Endodermal cell (in vitro differentiated cells): ENCODE data around the gene RORB. TPM values are rescaled to one million over a fixed set of nuclear protein-coding genes. Genes with fewer than 3 reads are reported as not detected.

ENCODE experiments used
- DNase-seq: peaks from one replicate; pipeline ENCODE4 v3.0.0-alpha.2; 2017
- H3K27ac ChIP-seq: 2 replicates; pipeline ENCODE4 v1.5.1; 2013; ENCODE audit warnings: mild to moderate bottlenecking, low read depth, low read length, moderate library complexity
- H3K27me3 ChIP-seq: 2 replicates; pipeline ENCODE4 v1.6.1; 2013; ENCODE audit warnings: mild to moderate bottlenecking, low read length, moderate library complexity; ENCODE audit not compliant: insufficient read depth, control insufficient read depth, poor library complexity, severe bottlenecking
- H3K36me3 ChIP-seq: 2 replicates; pipeline ENCODE4 v1.7.0; 2013; ENCODE audit warnings: mild to moderate bottlenecking, low read length, moderate library complexity; ENCODE audit not compliant: control insufficient read depth, insufficient read depth
- H3K4me1 ChIP-seq: one replicate; pipeline ENCODE4 v1.7.0; 2013; ENCODE audit warnings: low read length; ENCODE audit not compliant: control insufficient read depth, insufficient read depth
- H3K4me3 ChIP-seq: 2 replicates; pipeline ENCODE4 v1.5.1; 2013; ENCODE audit warnings: mild to moderate bottlenecking, low read length, moderate library complexity
- H3K9ac ChIP-seq: 2 replicates; pipeline ENCODE4 v1.6.1; 2013; ENCODE audit warnings: mild to moderate bottlenecking, low read length, moderate library complexity; ENCODE audit not compliant: poor library complexity, severe bottlenecking; ENCODE audit errors: extremely low read depth
- H3K9me3 ChIP-seq: 2 replicates; pipeline ENCODE4 v1.6.1; 2013; ENCODE audit warnings: mild to moderate bottlenecking, low read length, moderate library complexity; ENCODE audit not compliant: control insufficient read depth
- H3K27ac Mint-ChIP-seq: 2 replicates; pipeline ENCODE4 v1.8.0; 2020; ENCODE audit warnings: mixed read lengths
- H3K27me3 Mint-ChIP-seq: 2 replicates; pipeline ENCODE4 v1.8.0; 2021; ENCODE audit warnings: mild to moderate bottlenecking, mixed read lengths; ENCODE audit not compliant: insufficient read depth
- H3K36me3 Mint-ChIP-seq: 2 replicates; pipeline ENCODE4 v1.8.0; 2020; ENCODE audit warnings: low read depth, mixed read lengths
- H3K4me1 Mint-ChIP-seq: 2 replicates; pipeline ENCODE4 v1.8.0; 2020; ENCODE audit warnings: mixed read lengths
- H3K4me3 Mint-ChIP-seq: 2 replicates; pipeline ENCODE4 v1.8.0; 2020; ENCODE audit warnings: mild to moderate bottlenecking, moderate library complexity, mixed read lengths
- H3K9me3 Mint-ChIP-seq: 2 replicates; pipeline ENCODE4 v1.8.0; 2020; ENCODE audit warnings: mild to moderate bottlenecking, mixed read lengths
- CTCF ChIP-seq: fragments of 200-600 bp; sonication (generic); conservative IDR thresholded peaks from 2 replicates; pipeline ENCODE4 v1.5.0; 2021; ENCODE audit warnings: antibody characterized with exemption, mild to moderate bottlenecking
- WGBS, 2 experiments: methylation state at CpG; one replicate each; pipeline versions ENCODE4 v1.1.5 to v1.1.7; 2013; ENCODE audit warnings: missing lambda C conversion rate in 2 of 2, mixed read lengths in 1 of 2; ENCODE audit not compliant: insufficient coverage in 1 of 2, insufficient read length in 1 of 2; 5-methylcytosine and 5-hydroxymethylcytosine counted together
- total RNA-seq, 2 donors: library from RNA; stranded (reverse); fragmentation: NEBNext Ultra II Directional in 1 of 2; extraction: Animal tissue kit (Norgen Biotek cat#: 25700) in 1 of 2; gene quantifications; 2 replicates in 1 of 2; 3 replicates in 1 of 2; pipeline ENCODE4 v1.2.1, GENCODE V29; 2021

The RORB gene
- total RNA-seq, 2 donors from 2014 or later: 0.18 to 0.88 TPM

- TF ChIP-seq CTCF: no peak
- no peak overlapping the region for H3K4me3 ChIP-seq
- DNase-seq: no peak
- no peak overlapping the region for H3K4me3 Mint-ChIP-seq
- no peaks in the 10 kb centered on the region for H3K36me3 ChIP-seq
- no peak overlapping the region for H3K27ac ChIP-seq
- no peaks in the 10 kb centered on the region for H3K36me3 Mint-ChIP-seq
- H3K9ac ChIP-seq: no peak overlapping the region
- no peaks in the 10 kb centered on the region for H3K27me3 Mint-ChIP-seq
- H3K9me3 Mint-ChIP-seq: no peaks in the 10 kb centered on the region
- H3K4me1 Mint-ChIP-seq: no peaks in the 10 kb centered on the region
- no peaks in the 10 kb centered on the region for H3K27me3 ChIP-seq
- no peaks in the 10 kb centered on the region for H3K4me1 ChIP-seq
- WGBS, 2 experiments: 60 to 95% methylated on average over 1 to 2 of the region's 3 CpGs
- H3K27ac Mint-ChIP-seq: no peak overlapping the region
- no peaks in the 10 kb centered on the region for H3K9me3 ChIP-seq
These were observed 184.8 kb downstream of the RORB start for GRCh38 chr9:74681906-74682305.

GRCh38 chr9:74683322-74683721 is 186.2 kb downstream of the RORB start:
- no peaks in the 10 kb centered on the region for H3K4me1 ChIP-seq
- no peak overlapping the region for H3K9ac ChIP-seq
- DNase-seq: no peak
- Mint-ChIP-seq H3K27me3 (no peaks in the 10 kb centered on the region), H3K9me3 (no peaks in the 10 kb centered on the region), H3K36me3 (no peaks in the 10 kb centered on the region), H3K27ac (no peak overlapping the region), H3K4me3 (no peak overlapping the region), H3K4me1 (no peaks in the 10 kb centered on the region)
- no peaks in the 10 kb centered on the region for H3K9me3 ChIP-seq
- no peaks in the 10 kb centered on the region for H3K27me3 ChIP-seq
- TF ChIP-seq CTCF: no peak
- 92 to 100% methylated on average over 4 of the region's 4 CpGs for WGBS, 2 experiments
- no peak overlapping the region for H3K27ac ChIP-seq
- no peak overlapping the region for H3K4me3 ChIP-seq
- no peaks in the 10 kb centered on the region for H3K36me3 ChIP-seq

- DNase-seq: no peak
- no peak overlapping the region for H3K4me3 Mint-ChIP-seq
These were observed 193.9 kb downstream of the RORB start for GRCh38 chr9:74691058-74691457.

More at GRCh38 chr9:74691058-74691457, 193.9 kb downstream of the RORB start:
- no peaks in the 10 kb centered on the region for H3K9me3 ChIP-seq
- no peak overlapping the region for H3K9ac ChIP-seq
- Mint-ChIP-seq H3K27ac (no peak overlapping the region), H3K27me3 (no peaks in the 10 kb centered on the region), H3K4me1 (no peaks in the 10 kb centered on the region), H3K9me3 (no peaks in the 10 kb centered on the region), H3K36me3 (no peaks in the 10 kb centered on the region)
- H3K4me3 ChIP-seq: no peak overlapping the region
- H3K27me3 ChIP-seq: no peaks in the 10 kb centered on the region
- 85 to 90% methylated on average over 3 to 7 of the region's 8 CpGs for WGBS, 2 experiments
- H3K4me1 ChIP-seq: no peaks in the 10 kb centered on the region
- H3K36me3 ChIP-seq: no peaks in the 10 kb centered on the region
- no peak for TF ChIP-seq CTCF
- H3K27ac ChIP-seq: peak overlapping the region; percentile 52
